Gastrocnemius medialis (tissue), 4 donors: ENCODE results near the gene FGD4. TPM values are rescaled to one million over a fixed set of nuclear protein-coding genes. Genes with fewer than 3 reads are reported as not detected.

Experiments used
- ATAC-seq, 2 donors: fragments of 150-250 bp; one replicate each; pipeline ENCODE4 v1.9.1; 2016
- DNase-seq, 2 donors: peaks; one replicate each; pipeline ENCODE4 v3.0.0-alpha.2; 2019
- H3K27ac ChIP-seq, 4 donors: fragments of 200-600 bp; sonication (generic); 1 replicate in 1 of 4; 2 replicates in 3 of 4; pipeline ENCODE4 v1.5.1; 2016 to 2018; ENCODE audit warnings: mild to moderate bottlenecking in 2 of 4, moderate library complexity in 1 of 4
- H3K27me3 ChIP-seq, 3 donors: fragments of 200-600 bp; sonication (generic) in 2 of 3; 1 replicate in 1 of 3; 2 replicates in 2 of 3; pipeline versions ENCODE4 v1.5.1 to v1.6.0; 2016 to 2019; ENCODE audit warnings: mild to moderate bottlenecking in 1 of 3, moderate library complexity in 1 of 3
- H3K36me3 ChIP-seq, 2 donors: fragments of 200-600 bp; sonication (generic) in 1 of 2; one replicate each; pipeline ENCODE4 v1.5.1; 2017 to 2018
- H3K4me1 ChIP-seq, 2 donors: fragments of 200-600 bp; sonication (generic) in 1 of 2; one replicate each; pipeline ENCODE4 v1.5.1; 2016 to 2017; ENCODE audit warnings: mild to moderate bottlenecking in 2 of 2
- H3K4me3 ChIP-seq, 4 donors: fragments of 200-600 bp; sonication (generic) in 3 of 4; 1 replicate in 1 of 4; 2 replicates in 3 of 4; pipeline ENCODE4 v1.5.1; 2016 to 2019; ENCODE audit warnings: mild to moderate bottlenecking in 2 of 4
- H3K9me3 ChIP-seq, 3 donors: fragments of 200-600 bp; sonication (generic) in 2 of 3; 1 replicate in 1 of 3; 2 replicates in 2 of 3; pipeline ENCODE4 v1.5.1; 2016 to 2019
- POLR2A ChIP-seq, 2 donors: fragments of 450-650 bp; IDR thresholded peaks; one replicate each; pipeline ENCODE4 v1.6.1; 2017; ENCODE audit warnings: antibody characterized with exemption in 2 of 2, mild to moderate bottlenecking in 2 of 2, moderate library complexity in 2 of 2
- in situ Hi-C, 4 donors: fragments of 200-750 bp; cut with MboI; loops; one replicate each; pipeline versions ENCODE4 v1.15.0 to v1.8.0; 2017; ENCODE audit warnings: low sequenced_read_pairs in 4 of 4
- intact Hi-C: fragments of 100-400 bp; cut with DNase I; formaldehyde crosslinking; loops from one replicate; pipeline ENCODE4 v1.15.1; 2023; ENCODE audit warnings: low total_unique reads
- total RNA-seq, 4 donors: library from RNA; depleted of rRNA; stranded (reverse); fragments of >200 nt; gene quantifications; one replicate each; pipeline versions ENCODE4 v1.1.0 to v1.2.3, GENCODE V29; 2016
- TF ChIP-seq, protein P1 (sequence below), 5 experiments: fragments of 450-650 bp in 3 of 5; fragments of 200-600 bp in 2 of 5; sonication (generic) in 2 of 5; IDR thresholded peaks in 4 of 5; conservative IDR thresholded peaks in 1 of 5; 1 replicate in 4 of 5; 2 replicates in 1 of 5; pipeline ENCODE4 v1.5.1; 2016 to 2019; ENCODE audit warnings: antibody characterized with exemption in 5 of 5, mild to moderate bottlenecking in 3 of 5, moderate library complexity in 3 of 5

The FGD4 gene
- total RNA-seq, 4 donors from 2014 or later = 18.8 to 60.3 (median 40.8) TPM

GRCh38 chr12:32692358-32692757 is 293.0 kb downstream of the FGD4 start:
- Histone ChIP-seq H3K36me3 (no peaks in the 10 kb centered on the region), H3K4me1 (peaks cover 0 to 22% of the 10 kb centered on the region in 2 donors), H3K27ac (no peak overlapping the region), H3K27me3 (no peaks in the 10 kb centered on the region), H3K9me3 (no peaks in the 10 kb centered on the region), H3K4me3 (no peak overlapping the region)
- in situ Hi-C loops (loop anchor here in 1 of 4 donors (25.0 kb wide), 1 partner anchor 1030 kb away; the partner anchor contains the start of gene ETFBKMT), intact Hi-C loops (no loop called here)
- DNase-seq (no peak), ATAC-seq (no peak)
- TF ChIP-seq, protein P1, sequence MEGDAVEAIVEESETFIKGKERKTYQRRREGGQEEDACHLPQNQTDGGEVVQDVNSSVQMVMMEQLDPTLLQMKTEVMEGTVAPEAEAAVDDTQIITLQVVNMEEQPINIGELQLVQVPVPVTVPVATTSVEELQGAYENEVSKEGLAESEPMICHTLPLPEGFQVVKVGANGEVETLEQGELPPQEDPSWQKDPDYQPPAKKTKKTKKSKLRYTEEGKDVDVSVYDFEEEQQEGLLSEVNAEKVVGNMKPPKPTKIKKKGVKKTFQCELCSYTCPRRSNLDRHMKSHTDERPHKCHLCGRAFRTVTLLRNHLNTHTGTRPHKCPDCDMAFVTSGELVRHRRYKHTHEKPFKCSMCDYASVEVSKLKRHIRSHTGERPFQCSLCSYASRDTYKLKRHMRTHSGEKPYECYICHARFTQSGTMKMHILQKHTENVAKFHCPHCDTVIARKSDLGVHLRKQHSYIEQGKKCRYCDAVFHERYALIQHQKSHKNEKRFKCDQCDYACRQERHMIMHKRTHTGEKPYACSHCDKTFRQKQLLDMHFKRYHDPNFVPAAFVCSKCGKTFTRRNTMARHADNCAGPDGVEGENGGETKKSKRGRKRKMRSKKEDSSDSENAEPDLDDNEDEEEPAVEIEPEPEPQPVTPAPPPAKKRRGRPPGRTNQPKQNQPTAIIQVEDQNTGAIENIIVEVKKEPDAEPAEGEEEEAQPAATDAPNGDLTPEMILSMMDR (IDR thresholded peaks at IDR 0.05 in 4 of 5, conservative IDR thresholded peaks at IDR 0.05 in 1 of 5) = no peak
- no peak for TF ChIP-seq POLR2A (IDR thresholded peaks at IDR 0.05)

DNA sequence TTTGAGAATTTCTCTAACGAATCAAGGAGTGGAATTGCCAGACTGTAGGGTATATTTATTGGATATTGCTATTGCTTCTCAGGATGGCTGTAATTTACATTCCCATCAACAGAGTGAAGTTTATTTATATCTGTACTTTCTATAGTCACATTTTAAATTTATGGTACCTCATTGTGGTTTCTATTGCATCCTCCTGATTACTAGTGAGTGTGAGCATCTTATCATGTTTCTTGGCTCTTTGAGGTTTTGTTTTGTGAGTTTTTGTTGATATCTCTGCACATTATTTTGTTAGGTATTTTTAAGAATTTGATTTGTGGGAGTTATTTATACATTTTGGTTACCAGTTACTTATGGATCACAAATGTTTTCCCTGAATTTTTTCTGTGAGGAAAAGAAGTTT is 293.7 kb downstream of the FGD4 start:
- in situ Hi-C loops = loop anchor here in 1 of 4 donors (25.0 kb wide), 1 partner anchor 1031 kb away; the partner anchor contains the start of gene ETFBKMT
- Histone ChIP-seq H3K4me1 (peaks cover 0 to 22% of the 10 kb centered on the region in 2 donors), H3K9me3 (no peaks in the 10 kb centered on the region), H3K36me3 (no peaks in the 10 kb centered on the region), H3K27ac (no peak overlapping the region), H3K27me3 (no peaks in the 10 kb centered on the region), H3K4me3 (no peak overlapping the region)
- intact Hi-C loops = no loop called here
- TF ChIP-seq, protein P1 (IDR thresholded peaks at IDR 0.05 in 4 of 5, conservative IDR thresholded peaks at IDR 0.05 in 1 of 5) = no peak
- no peak for TF ChIP-seq POLR2A (IDR thresholded peaks at IDR 0.05)
- no peak for DNase-seq
- ATAC-seq = no peak
